Measurements from ENCODE around the gene USP47.

USP47 gene

GRCh38 chr11:11942668-11943067 is 100.9 kb downstream of the USP47 start:
- no peak for DNase-seq

GRCh38 chr11:11944444-11944843 is 102.7 kb downstream of the USP47 start:
- DNase-seq: no peak

GRCh38 chr11:11946180-11946579 is 104.4 kb downstream of the USP47 start:
- DNase-seq: no peak

DNA sequence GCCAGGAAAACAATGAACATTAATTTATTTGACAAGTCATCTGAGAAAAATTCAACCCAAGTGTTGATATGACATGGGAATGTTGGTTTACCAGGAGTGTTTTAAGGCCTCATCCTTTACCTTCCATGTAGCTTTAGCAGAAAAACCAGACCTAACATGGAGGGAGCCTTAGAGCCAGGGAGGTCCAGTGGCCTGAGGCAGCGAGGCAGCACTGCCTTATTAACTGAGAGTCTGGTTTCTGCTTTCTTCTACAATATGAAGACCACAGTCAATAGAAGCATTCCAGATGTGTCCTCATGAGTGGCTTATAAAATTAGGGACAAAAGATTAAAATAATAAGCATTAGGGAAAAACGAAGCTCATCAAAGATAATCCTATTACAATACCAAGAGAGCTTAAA is 105.1 kb downstream of the USP47 start:
- DNase-seq: no peak

- DNase-seq: no peak
Measured at GRCh38 chr11:11947825-11948224, 106.1 kb downstream of the USP47 start.

DNA sequence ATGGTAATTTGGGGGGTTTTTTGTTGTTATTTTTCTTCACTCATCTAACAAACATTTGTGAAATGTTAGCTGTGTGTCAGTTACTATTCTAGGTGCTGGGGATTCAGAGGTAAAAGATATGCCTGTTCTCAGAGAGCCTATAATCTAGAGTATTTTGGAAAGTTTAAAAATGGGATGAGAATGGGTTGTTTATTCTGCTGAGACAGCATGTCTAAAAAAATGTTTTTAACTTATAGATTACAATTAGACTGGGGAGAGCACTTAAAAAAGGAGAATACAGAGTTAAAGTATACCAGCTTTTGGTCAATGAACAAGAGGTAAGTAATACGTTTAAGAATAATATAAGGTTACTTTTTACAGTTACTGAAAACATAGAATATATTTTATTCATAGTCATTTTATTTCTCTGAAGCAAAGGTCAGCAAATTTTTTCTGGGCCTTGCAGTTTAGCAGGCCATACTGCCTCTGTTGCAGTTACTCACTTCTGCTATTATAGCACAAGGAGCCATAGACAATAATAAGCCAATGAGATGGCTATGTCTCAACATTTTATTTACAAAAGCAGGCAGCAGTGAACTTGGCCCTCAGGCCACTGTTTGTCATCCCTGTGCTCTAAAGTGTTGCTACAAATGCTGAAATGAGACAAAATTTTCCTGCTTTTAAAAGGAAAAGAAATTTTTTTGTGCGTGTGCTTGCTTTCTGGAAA is 106.6 kb downstream of the USP47 start:
- DNase-seq: no peak

DNA sequence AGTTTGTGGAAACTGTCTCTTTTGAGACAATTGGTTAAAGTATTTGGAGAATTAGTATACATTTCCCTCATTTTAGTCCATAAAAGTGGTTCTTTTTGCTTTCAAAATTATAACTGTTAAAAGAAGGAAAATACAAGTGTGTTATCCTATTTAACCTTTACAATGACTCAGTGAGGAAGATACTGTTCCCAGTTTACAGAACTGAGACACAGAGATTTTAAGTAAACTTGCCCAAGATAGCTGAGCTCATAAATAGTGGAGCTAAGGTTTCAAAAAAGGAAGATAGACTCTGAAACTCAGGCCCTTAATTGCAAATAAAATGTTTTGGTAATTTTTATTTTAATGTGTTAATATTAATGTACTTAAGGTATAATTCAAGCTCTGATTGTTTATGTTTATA is 107.7 kb downstream of the USP47 start:
- no peak for DNase-seq

DNA sequence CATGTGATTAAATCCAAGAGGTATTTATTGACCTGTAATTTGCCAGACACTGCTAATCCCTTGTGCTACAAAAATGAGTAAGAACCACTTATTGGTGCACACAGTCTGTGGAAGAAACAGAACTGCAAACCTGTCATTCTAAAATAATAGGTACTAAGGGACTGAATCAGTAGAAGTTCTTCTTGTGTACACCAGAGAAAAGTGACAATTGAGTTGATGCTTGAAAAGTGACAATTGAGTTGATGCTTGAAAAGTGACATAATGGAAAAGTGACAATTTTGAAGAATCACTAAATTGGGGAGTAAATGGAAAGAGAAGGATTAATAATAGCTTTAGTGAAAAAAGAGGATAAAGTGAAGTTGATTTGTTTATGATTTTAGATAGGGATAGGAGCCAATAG is 110.3 kb downstream of the USP47 start:
- DNase-seq: no peak

DNA sequence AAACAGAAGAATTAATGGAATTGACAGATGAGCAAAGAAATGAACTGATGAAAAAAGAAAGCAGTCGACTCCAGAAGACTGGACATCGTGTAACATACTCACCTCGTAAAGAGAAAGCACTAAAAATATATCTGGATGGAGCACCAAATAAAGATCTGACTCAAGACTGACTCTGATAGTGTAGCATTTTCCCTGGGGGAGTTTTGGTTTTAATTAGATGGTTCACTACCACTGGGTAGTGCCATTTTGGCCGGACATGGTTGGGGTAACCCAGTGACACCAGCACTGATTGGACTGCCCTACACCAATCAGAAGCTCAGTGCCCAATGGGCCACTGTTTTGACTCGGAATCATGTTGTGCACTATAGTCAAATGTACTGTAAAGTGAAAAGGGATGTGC is 114.2 kb downstream of the USP47 start:
- no peak for DNase-seq

DNA sequence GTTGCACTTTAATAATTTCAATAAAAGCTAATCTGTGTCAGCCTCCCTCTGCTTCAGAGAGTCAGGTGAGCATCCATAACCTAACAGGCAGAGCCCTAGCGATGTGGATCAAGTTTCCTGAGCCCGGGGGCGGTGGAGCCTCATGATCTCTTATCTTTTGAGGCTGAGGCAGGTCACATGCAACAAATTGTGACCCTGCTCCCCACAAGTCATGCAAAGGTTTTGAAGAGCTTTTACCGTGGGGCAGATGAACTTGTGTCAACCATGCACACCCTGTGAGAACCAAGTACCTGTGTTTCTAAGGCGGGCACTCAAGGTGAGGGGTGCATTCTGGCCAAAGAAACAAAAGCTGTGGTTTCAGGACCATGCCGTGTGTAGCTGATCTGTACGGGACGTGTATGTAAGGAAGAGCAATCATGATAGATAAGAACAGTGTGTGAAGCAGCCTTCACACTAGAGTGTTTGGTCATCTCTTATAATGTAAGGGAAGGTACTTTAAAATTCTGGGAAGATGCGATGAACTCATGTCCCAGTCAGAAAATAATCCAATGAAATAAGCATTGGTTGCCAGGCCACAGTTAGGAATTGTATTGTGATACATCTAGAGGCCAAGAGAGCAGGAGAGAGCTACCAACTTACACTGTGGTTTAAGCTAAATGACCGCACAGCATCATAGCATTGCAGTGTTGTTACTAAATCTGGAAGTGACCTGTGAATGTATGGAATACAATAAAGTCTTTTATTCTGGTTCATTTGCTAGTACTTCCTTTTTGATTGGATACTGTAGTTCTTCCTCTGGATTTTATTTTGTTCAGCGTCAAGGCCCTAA is 116.8 kb downstream of the USP47 start:
- no peak for DNase-seq

- no peak for DNase-seq
Measured at GRCh38 chr11:11959601-11960000, 117.8 kb downstream of the USP47 start.

GRCh38 chr11:11960687-11961086 is 118.9 kb downstream of the USP47 start:
- DNase-seq: no peak

DNA sequence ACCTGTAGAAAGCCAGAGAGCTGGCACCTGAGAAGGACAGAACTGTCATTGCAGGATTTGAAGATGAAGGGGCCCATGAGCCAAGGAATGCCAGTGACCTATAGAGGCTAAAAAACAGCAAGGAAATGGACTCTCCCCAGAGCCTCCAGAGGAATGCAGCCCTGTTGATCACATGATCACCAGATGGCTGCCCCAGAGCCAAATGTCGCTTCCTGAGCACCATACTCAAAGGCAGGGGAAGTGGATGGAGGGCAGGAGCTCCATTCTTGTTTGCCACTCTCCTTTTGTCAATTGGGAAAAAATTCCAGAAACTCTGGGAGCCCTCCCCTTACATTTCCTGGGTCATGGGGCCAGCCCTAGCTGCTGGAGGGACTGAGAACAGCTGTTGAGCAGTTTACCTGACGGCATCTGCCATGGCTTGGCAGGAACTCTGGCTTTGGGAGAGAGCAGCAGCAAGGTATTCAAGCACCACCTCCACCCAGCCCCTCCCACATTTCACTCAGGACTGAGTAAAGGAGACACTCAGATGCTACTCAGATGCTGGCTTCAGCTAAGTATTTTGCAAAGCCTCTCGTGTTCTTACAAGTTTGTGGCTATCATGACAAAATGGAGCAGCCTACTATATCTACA is 119.7 kb downstream of the USP47 start:
- no peak for DNase-seq

- DNase-seq: no peak
Measured at GRCh38 chr11:11963067-11963466, 121.3 kb downstream of the USP47 start.

DNA sequence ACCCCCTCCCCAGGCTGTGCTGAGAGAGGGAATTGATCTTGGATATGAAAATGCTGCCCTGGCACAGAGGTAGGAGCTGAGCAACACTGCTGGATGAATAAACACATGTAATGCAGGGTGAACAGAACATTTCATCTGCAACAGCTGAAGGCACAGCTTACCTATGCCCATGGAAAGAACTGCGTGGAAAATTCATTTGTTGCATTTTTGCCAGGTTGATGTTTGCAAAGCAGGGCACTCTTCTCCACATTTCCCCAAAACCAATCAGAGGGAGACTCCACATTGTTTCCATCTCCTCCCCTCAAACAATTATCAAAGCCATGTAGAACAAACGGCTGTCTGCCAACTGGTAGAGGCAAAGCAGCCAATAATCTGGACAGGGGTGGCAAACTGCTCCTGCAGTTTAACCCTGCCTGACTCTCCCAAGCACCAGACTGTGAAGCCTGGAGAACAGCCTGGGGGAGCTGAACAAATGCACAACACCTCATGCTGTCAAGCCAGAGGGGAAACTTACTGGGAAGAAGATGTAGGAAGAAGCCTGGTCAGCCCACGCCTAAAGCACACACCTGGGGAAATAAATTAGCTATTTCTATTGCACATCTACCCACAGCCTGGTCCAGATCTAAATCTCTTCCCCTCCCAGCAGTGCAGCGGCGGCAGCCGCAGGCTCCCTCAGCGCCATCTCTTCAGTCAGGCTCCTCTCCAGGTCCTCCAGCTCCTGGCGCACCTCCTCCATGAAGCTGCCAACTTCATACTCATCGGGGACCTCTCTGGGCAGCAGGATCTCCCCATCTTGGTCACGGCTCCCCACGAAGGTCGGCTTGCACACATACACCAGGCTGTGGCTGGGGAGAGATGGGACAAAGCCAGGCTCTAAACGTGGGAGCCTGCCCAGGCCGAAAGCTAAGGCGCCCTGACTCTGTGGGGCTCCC is 122.3 kb downstream of the USP47 start:
- DNase-seq: no peak

GRCh38 chr11:11964774-11965150 is 123.0 kb downstream of the USP47 start:
- no peak for DNase-seq

- no peak for DNase-seq
Measured at GRCh38 chr11:11965192-11965591, 123.4 kb downstream of the USP47 start.

- DNase-seq: no peak
Measured at GRCh38 chr11:11965656-11966353, 124.0 kb downstream of the USP47 start.

- DNase-seq: no peak
Measured at GRCh38 chr11:11966354-11966741, 124.6 kb downstream of the USP47 start.

DNA sequence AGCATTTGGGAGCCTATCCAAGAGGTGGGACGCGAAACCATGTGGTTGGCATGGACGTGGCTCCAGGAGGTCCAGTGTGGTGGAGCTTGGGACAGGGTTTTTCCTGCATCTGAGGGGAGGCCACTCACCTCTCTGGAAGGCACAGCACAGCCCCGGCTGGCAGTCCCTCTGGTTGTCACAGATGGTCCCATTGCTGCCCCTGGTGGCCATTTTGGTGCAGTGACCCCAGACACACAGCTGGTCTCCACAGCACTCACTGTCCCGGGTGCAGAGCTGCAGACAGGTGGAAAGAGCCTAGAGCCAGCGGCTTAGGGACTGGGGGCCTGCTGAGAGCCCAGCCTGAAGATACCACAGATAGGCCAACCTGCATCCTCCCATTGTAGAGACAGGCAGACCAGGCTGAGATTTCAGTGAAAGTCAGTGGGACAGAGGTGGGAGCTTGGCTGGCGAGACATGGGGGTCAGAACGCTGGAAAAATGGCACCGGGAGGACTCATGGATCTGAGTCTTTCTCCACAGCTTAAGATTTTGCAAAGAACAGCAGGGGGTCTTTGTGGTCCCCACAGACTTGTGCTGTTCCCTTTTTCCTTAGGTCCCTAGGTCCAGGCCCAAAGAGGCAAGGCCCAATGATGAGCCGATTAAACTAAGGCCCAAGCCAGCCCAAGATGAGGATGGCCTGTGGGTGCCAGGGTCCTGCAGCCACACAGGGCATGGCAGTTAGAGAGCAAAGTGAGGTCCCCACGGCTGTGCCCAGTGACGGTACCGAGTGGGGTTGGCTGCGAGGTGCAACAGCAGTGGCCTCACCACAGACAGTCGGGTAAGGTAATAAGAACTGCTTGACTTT is 125.3 kb downstream of the USP47 start:
- DNase-seq: peak; percentile 56

All from T-helper 9 cell (primary cell).